GM23248 (cell line): ENCODE measurements around the gene UNC5A. TPM values are rescaled to one million over a fixed set of nuclear protein-coding genes. Genes with fewer than 3 reads are reported as not detected.

Experiments
- DNase-seq: peaks from one replicate; pipeline ENCODE4 v3.0.0-alpha.2; 2015
- H2AFZ ChIP-seq: fragments of 200-600 bp; sonication (generic); 2 replicates; pipeline ENCODE4 v1.6.1; 2016; ENCODE audit warnings: antibody characterized with exemption
- H3F3A ChIP-seq: fragments of 200-600 bp; sonication (generic); 2 replicates; pipeline ENCODE4 v1.6.1; 2016; ENCODE audit warnings: mild to moderate bottlenecking, antibody characterized with exemption, mixed run types; ENCODE audit not compliant: insufficient read depth
- H3K27ac ChIP-seq: fragments of 200-600 bp; sonication (generic); 2 replicates; pipeline ENCODE4 v1.5.1; 2016; ENCODE audit warnings: mild to moderate bottlenecking
- H3K27me3 ChIP-seq: fragments of 200-600 bp; sonication (generic); replicated peaks from 2 replicates; pipeline ENCODE4 v1.6.1; 2016; ENCODE audit warnings: mild to moderate bottlenecking; ENCODE audit not compliant: insufficient read depth
- H3K36me3 ChIP-seq: fragments of 200-600 bp; sonication (generic); 2 replicates; pipeline ENCODE4 v1.6.1; 2016; ENCODE audit warnings: low read depth, mild to moderate bottlenecking
- H3K4me1 ChIP-seq: fragments of 200-600 bp; sonication (generic); 2 replicates; pipeline ENCODE4 v1.6.1; 2016; ENCODE audit warnings: mild to moderate bottlenecking; ENCODE audit not compliant: insufficient read depth
- H3K4me2 ChIP-seq: fragments of 200-600 bp; sonication (generic); one replicate; pipeline ENCODE4 v1.6.1; 2016; ENCODE audit warnings: mild to moderate bottlenecking; ENCODE audit not compliant: unreplicated experiment
- H3K4me3 ChIP-seq: fragments of 200-600 bp; sonication (generic); 2 replicates; pipeline ENCODE4 v1.5.1; 2016; ENCODE audit warnings: mild to moderate bottlenecking
- H3K79me2 ChIP-seq: fragments of 200-600 bp; sonication (generic); 2 replicates; pipeline ENCODE4 v1.6.1; 2016; ENCODE audit warnings: mild to moderate bottlenecking; ENCODE audit not compliant: insufficient read depth
- H3K9ac ChIP-seq: fragments of 200-600 bp; sonication (generic); 2 replicates; pipeline ENCODE4 v1.6.1; 2016; ENCODE audit warnings: mild to moderate bottlenecking
- H3K9me2 ChIP-seq: fragments of 200-600 bp; sonication (generic); 2 replicates; pipeline ENCODE4 v1.6.1; 2016; ENCODE audit warnings: mixed run types, mild to moderate bottlenecking, moderate library complexity; ENCODE audit not compliant: insufficient read depth
- H3K9me3 ChIP-seq: fragments of 200-600 bp; sonication (generic); one replicate; pipeline ENCODE4 v1.6.1; 2017; ENCODE audit warnings: low read depth
- H4K20me1 ChIP-seq: fragments of 200-600 bp; sonication (generic); 2 replicates; pipeline ENCODE4 v1.6.0; 2016; ENCODE audit not compliant: insufficient read depth
- EZH2 ChIP-seq: fragments of 200-600 bp; sonication (generic); IDR thresholded peaks from 2 replicates; pipeline ENCODE4 v1.6.1; 2018; ENCODE audit warnings: antibody characterized with exemption, mild to moderate bottlenecking; ENCODE audit not compliant: insufficient read depth, poor library complexity, severe bottlenecking
- EZH2phosphoT487 ChIP-seq: fragments of 200-600 bp; sonication (generic); IDR thresholded peaks from 2 replicates; pipeline ENCODE4 v1.6.1; 2018; ENCODE audit warnings: antibody characterized with exemption, moderate library complexity, mild to moderate bottlenecking, low read depth; ENCODE audit not compliant: insufficient read depth
- WGBS, 2 experiments: methylation state at CpG; one replicate each; pipeline ENCODE4 v1.1.6; 2015 to 2017; ENCODE audit warnings: low lambda C conversion rate in 2 of 2, low coverage in 1 of 2; ENCODE audit errors: missing lambda C conversion rate in 2 of 2; 5-methylcytosine and 5-hydroxymethylcytosine counted together
- in situ Hi-C: fragments of 300-500 bp; cut with MboI; formaldehyde crosslinking; loops from 2 replicates; pipeline ENCODE4 v1.15.0; 2020
- polyA plus RNA-seq: library from polyadenylated mRNA; unstranded; fragments of >200 nt; fragmentation: Nextera tagmentation; extraction: Ambion mirVana; gene quantifications from 2 replicates; pipeline ENCODE4 v1.2.1, GENCODE V29; 2016
- total RNA-seq: library from RNA; depleted of rRNA; stranded (reverse); fragments of >200 nt; shearing (Covaris generic); gene quantifications from 2 replicates; pipeline ENCODE4 v1.2.3, GENCODE V29; 2014

UNC5A gene
- total and polyA plus RNA-seq, 2 experiments from 2014 or later, result not detected

DNA sequence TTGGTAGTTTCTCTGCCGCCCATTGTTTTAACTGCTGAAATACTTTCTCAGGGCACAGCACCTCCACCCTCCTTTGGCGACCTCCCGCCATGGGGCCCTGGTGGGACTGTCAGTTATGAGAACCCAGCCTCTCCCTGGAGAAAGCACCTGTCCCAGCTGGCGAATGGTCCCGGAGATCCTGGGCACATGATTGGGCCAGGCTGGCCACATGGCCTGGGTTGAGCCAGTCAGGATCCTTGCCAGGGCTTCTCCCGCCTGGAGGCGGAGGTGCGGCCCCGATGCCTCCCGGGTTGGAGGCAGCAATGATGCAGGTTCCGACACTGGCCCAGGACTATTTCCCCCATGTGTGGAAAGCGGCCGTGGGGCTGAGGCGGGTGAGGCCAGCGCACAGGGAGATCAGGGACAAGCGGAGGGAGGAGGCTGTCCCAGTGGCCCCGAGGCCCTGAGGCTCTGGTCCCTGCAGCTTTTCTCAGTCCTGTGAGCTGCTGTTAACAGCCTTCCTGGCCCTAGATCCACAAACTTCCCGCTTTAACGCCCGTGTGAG is 13.6 kb downstream of the UNC5A start:
- Histone ChIP-seq H3K79me2 (no peaks in the 10 kb centered on the region), H3K4me1 (no peaks in the 10 kb centered on the region), H3K27me3 (peaks cover 16% of the 10 kb centered on the region), H3F3A (no peaks in the 10 kb centered on the region), H3K4me2 (no peak overlapping the region), H3K9me2 (no peaks in the 10 kb centered on the region), H3K9me3 (no peaks in the 10 kb centered on the region), H3K4me3 (no peak overlapping the region), H3K9ac (no peak overlapping the region), H3K27ac (no peak overlapping the region), H4K20me1 (no peaks in the 10 kb centered on the region), H2AFZ (no peak overlapping the region), H3K36me3 (no peaks in the 10 kb centered on the region)
- in situ Hi-C loops, result no loop called here
- no peak for TF ChIP-seq EZH2phosphoT487
- TF ChIP-seq EZH2, result no peak
- WGBS, 2 experiments, result 71 to 73% methylated on average over 20 of the region's 20 CpGs
- DNase-seq, result no peak

DNA sequence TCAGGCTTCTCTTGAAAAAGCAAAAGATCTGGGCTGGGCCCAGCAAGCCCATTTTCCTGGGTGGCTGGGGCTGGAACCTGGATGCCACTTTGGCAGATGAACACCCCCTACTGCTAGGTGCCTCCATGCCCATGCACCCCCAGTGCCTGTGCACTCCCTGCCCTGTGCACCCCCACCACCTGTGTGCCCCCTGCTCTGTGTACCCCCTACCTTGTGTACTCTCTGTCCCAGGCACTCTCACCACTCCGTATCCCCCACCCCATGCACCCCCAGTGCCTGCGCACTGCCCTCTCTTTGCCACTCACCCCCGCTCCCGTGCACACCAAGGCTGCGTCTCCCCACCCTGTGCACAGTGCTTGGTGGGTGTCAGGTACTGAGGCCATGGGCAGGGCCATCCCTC is 14.2 kb downstream of the UNC5A start:
- H3K27me3 ChIP-seq, result peaks cover 10% of the 10 kb centered on the region; the same call in 1 of the 2 replicates
- H3K4me3 ChIP-seq, result no peak overlapping the region
- 48 to 68% methylated on average over 5 of the region's 5 CpGs for WGBS, 2 experiments
- TF ChIP-seq EZH2 (no peak), EZH2phosphoT487 (no peak)
- no peaks in the 10 kb centered on the region for H3F3A ChIP-seq
- no peaks in the 10 kb centered on the region for H3K79me2 ChIP-seq
- H3K27ac ChIP-seq, result no peak overlapping the region
- no peaks in the 10 kb centered on the region for H4K20me1 ChIP-seq
- no peak for DNase-seq
- H3K9me2 ChIP-seq, result no peaks in the 10 kb centered on the region
- no peak overlapping the region for H3K4me2 ChIP-seq
- H3K36me3 ChIP-seq, result no peaks in the 10 kb centered on the region
- in situ Hi-C loops, result no loop called here
- H3K9ac ChIP-seq, result no peak overlapping the region
- no peak overlapping the region for H2AFZ ChIP-seq
- H3K4me1 ChIP-seq, result no peaks in the 10 kb centered on the region
- H3K9me3 ChIP-seq, result no peaks in the 10 kb centered on the region

DNA sequence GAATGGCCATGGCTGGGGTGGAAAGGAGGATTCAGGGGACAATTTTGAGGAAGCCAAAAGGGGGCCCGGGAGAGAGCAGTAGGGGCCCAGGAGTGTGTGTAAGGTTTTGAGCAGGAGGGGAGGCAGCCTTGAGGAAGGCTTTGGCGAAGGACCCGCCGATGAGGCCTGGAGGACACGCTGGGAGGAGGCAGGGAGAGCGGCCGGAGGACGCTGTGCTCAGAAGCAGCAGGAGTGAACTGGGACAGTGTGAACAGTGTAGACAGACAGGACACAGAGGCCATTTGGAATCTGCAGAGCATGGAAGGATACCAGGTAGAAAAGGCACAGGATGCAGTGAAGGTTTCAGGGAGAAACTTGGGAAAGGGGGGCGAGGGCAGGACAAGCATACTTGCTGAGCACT is 14.9 kb downstream of the UNC5A start:
- Histone ChIP-seq H3K27ac (no peak overlapping the region), H3K36me3 (no peaks in the 10 kb centered on the region), H3K9ac (no peak overlapping the region), H3K4me1 (no peaks in the 10 kb centered on the region), H3K9me3 (no peaks in the 10 kb centered on the region), H3K4me2 (no peak overlapping the region), H3F3A (no peaks in the 10 kb centered on the region), H2AFZ (no peak overlapping the region), H3K27me3 (peaks cover 9% of the 10 kb centered on the region; the same call in 1 of the 2 replicates), H3K4me3 (no peak overlapping the region), H4K20me1 (no peaks in the 10 kb centered on the region), H3K79me2 (no peaks in the 10 kb centered on the region), H3K9me2 (no peaks in the 10 kb centered on the region)
- TF ChIP-seq EZH2 (no peak), EZH2phosphoT487 (no peak)
- WGBS, 2 experiments, result 66 to 71% methylated on average over 9 of the region's 9 CpGs
- no peak for DNase-seq
- in situ Hi-C loops, result no loop called here

DNA sequence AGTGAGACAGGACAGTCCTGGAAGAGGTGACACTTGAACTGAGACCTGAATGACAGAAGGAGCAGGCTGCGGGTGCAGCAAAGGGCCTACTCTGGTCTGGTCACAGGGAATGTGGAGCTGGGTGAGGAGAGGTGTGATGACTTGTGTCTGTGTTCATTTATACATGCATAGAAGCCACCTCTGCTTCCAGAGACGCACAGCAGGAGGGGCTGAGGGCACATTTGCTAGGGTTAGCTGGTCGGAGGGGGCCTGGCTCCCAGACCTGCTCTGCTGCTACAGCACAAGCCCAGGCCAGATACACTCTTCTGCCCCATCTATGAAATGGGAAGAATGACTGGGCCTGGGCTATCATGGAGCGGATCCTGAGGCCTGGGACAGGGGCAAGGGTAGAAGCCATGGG is 15.6 kb downstream of the UNC5A start:
- Histone ChIP-seq H3K27ac (no peak overlapping the region), H3K4me1 (no peaks in the 10 kb centered on the region), H3K4me2 (no peak overlapping the region), H4K20me1 (no peaks in the 10 kb centered on the region), H3K9me2 (no peaks in the 10 kb centered on the region), H3K27me3 (peaks cover 9% of the 10 kb centered on the region; the same call in 1 of the 2 replicates), H3K36me3 (no peaks in the 10 kb centered on the region), H2AFZ (no peak overlapping the region), H3K79me2 (no peaks in the 10 kb centered on the region), H3K9ac (no peak overlapping the region), H3F3A (no peaks in the 10 kb centered on the region), H3K4me3 (no peak overlapping the region), H3K9me3 (no peaks in the 10 kb centered on the region)
- no peak for TF ChIP-seq EZH2
- no peak for TF ChIP-seq EZH2phosphoT487
- in situ Hi-C loops, result no loop called here
- 42 to 44% methylated on average over 4 of the region's 4 CpGs for WGBS, 2 experiments
- no peak for DNase-seq
